Right ventricle myocardium superior (tissue), 1 donor: Measurements from ENCODE around the gene VSIG10L2. TPM values are rescaled to one million over a fixed set of nuclear protein-coding genes. Genes with fewer than 3 reads are reported as not detected.
"Not testable (repeated sequence)": the region's sequence is repeated elsewhere in the genome, so short reads cannot be mapped to it uniquely, and the experiment has no call there.

Experiments used
- ATAC-seq: fragments of 200-7000 bp; cut with Tn5 transposase; one replicate; pipeline ENCODE4 v1.9.1; 2020; ENCODE audit warnings: mild to moderate bottlenecking; ENCODE audit not compliant: poor library complexity
- DNase-seq: peaks from one replicate; pipeline ENCODE4 v3.0.0-alpha.2; 2020
- intact Hi-C: fragments of 100-400 bp; cut with DNase I; formaldehyde crosslinking; loops from one replicate; pipeline ENCODE4 v1.11.2; 2022
- long read RNA-seq: library from polyadenylated mRNA; unstranded; transcript quantifications from one replicate; pipeline ENCODE4 v2.0.0, GENCODE V29; 2021
- total RNA-seq: library from RNA; stranded (reverse); fragmentation: NEBNext Ultra II Directional; extraction: Animal tissue kit (Norgen Biotek cat#: 25700); gene quantifications from one replicate; pipeline ENCODE4 v1.2.1, GENCODE V29; 2021
- donor health status: DM: no; HTN: yes; CAD: no; lungs with severe emphysema.

The VSIG10L2 gene
- 0.08 TPM for total RNA-seq
- long read RNA-seq, partial matches to known transcripts = 0 of 2 reads
- long read RNA-seq, other reads (novel, unspliced or antisense) = 2 of 2 reads

- intact Hi-C loops = no loop called here
- DNase-seq (no peak), ATAC-seq (no peak)
Observed at GRCh38 chr11:125945797-125946520, at the start of gene VSIG10L2. Gene VSIG10L2 (plus strand): TSS chr11:125946044. CDS start chr11:125946056, 12 bp downstream.

GRCh38 chr11:125901872-125902271 lies 44.0 kb upstream of the VSIG10L2 start:
- ATAC-seq = no peak
- intact Hi-C loops = no loop called here
- DNase-seq = no peak

GRCh38 chr11:125902277-125902926 lies 43.4 kb upstream of the VSIG10L2 start:
- DNase-seq (no peak), ATAC-seq (no peak)
- intact Hi-C loops = no loop called here

- intact Hi-C loops = no loop called here
- peak; percentile 98 for ATAC-seq
- peak; percentile 96 for DNase-seq
Observed at GRCh38 chr11:125902927-125903710, 42.7 kb upstream of the VSIG10L2 start, which contains the start of gene PUS3. Gene PUS3 (minus strand): TSS chr11:125903206. CDS start chr11:125896284, 6,922 bp downstream.

- ATAC-seq (no peak), DNase-seq (no peak)
- intact Hi-C loops = no loop called here
Observed at GRCh38 chr11:125903711-125904659, 41.9 kb upstream of the VSIG10L2 start, which contains the start of gene DDX25. Gene DDX25 (plus strand): TSS chr11:125904508. CDS start chr11:125904518, 10 bp downstream.

GRCh38 chr11:125904678-125905077 lies 41.2 kb upstream of the VSIG10L2 start:
- DNase-seq (no peak), ATAC-seq (no peak)
- intact Hi-C loops = no loop called here

GRCh38 chr11:125910226-125910849 lies 35.5 kb upstream of the VSIG10L2 start:
- intact Hi-C loops = no loop called here
- ATAC-seq (no peak), DNase-seq (no peak)

GRCh38 chr11:125914601-125915000 lies 31.2 kb upstream of the VSIG10L2 start:
- DNase-seq, intact Hi-C loops, ATAC-seq: not testable (repeated sequence)

- DNase-seq = no peak
- intact Hi-C loops = no loop called here
- no peak for ATAC-seq
Observed at GRCh38 chr11:125916683-125917347, 29.0 kb upstream of the VSIG10L2 start.

- ATAC-seq = no peak
- DNase-seq = no peak
- intact Hi-C loops = no loop called here
Observed at GRCh38 chr11:125918140-125918840, 27.6 kb upstream of the VSIG10L2 start.

GRCh38 chr11:125921042-125921441 lies 24.8 kb upstream of the VSIG10L2 start:
- intact Hi-C loops = no loop called here
- no peak for DNase-seq
- no peak for ATAC-seq

GRCh38 chr11:125922156-125922555 lies 23.7 kb upstream of the VSIG10L2 start:
- DNase-seq (no peak), ATAC-seq (no peak)
- intact Hi-C loops = no loop called here

- intact Hi-C loops = no loop called here
- ATAC-seq = peak; percentile 89
- peak; percentile 66 for DNase-seq
Observed at GRCh38 chr11:125923012-125923579, 22.7 kb upstream of the VSIG10L2 start.

GRCh38 chr11:125923633-125924032 lies 22.2 kb upstream of the VSIG10L2 start:
- ATAC-seq (no peak), DNase-seq (no peak)
- intact Hi-C loops = loop anchor here (2.0 kb wide), 1 partner anchor 269 kb away; no protein-coding TSS in a partner anchor

- DNase-seq = no peak
- ATAC-seq = no peak
- intact Hi-C loops = loop anchor here (2.0 kb wide), 1 partner anchor 268 kb away; no protein-coding TSS in a partner anchor
Observed at GRCh38 chr11:125924384-125925007, 21.3 kb upstream of the VSIG10L2 start.
